ENCODE measurements around the gene GRIK3. TPM values are rescaled to one million over a fixed set of nuclear protein-coding genes. Genes with fewer than 3 reads are reported as not detected.

The GRIK3 gene
- total RNA-seq, 2 donors from 2014 or later, result 0.30 to 0.55 TPM

- H3K27ac ChIP-seq, result no peak overlapping the region
- no peak for DNase-seq (ENCODE audit: low spot score)
- H3K4me3 ChIP-seq, result no peak overlapping the region
- TF ChIP-seq CTCF (IDR thresholded peaks at IDR 0.05), result no peak
- H3K36me3 ChIP-seq, result no peaks in the 10 kb centered on the region
- H3K4me1 ChIP-seq, result peaks cover 0 to 30% of the 10 kb centered on the region in 2 donors
- peaks cover 13 to 42% of the 10 kb centered on the region in 2 donors for H3K27me3 ChIP-seq
- no peaks in the 10 kb centered on the region for H3K9me3 ChIP-seq
These were observed 3.4 kb upstream of the GRIK3 start for GRCh38 chr1:37037690-37038089.

GRCh38 chr1:37036667-37037053 is 2.3 kb upstream of the GRIK3 start:
- DNase-seq (ENCODE audit: low spot score), result no peak
- Histone ChIP-seq H3K9me3 (no peaks in the 10 kb centered on the region), H3K27ac (no peak overlapping the region), H3K36me3 (no peaks in the 10 kb centered on the region), H3K4me3 (no peak overlapping the region), H3K4me1 (peaks cover 0 to 31% of the 10 kb centered on the region in 2 donors), H3K27me3 (peaks cover 23 to 51% of the 10 kb centered on the region in 2 donors)
- TF ChIP-seq CTCF (IDR thresholded peaks at IDR 0.05), result no peak

- Histone ChIP-seq H3K9me3 (no peaks in the 10 kb centered on the region), H3K4me1 (peaks cover 0 to 31% of the 10 kb centered on the region in 2 donors), H3K27ac (no peak overlapping the region), H3K4me3 (no peak overlapping the region), H3K27me3 (peaks cover 23 to 54% of the 10 kb centered on the region in 2 donors), H3K36me3 (no peaks in the 10 kb centered on the region)
- DNase-seq (ENCODE audit: low spot score), result no peak
- TF ChIP-seq CTCF (IDR thresholded peaks at IDR 0.05), result no peak
These were observed 1.7 kb upstream of the GRIK3 start for GRCh38 chr1:37035796-37036666.

- H3K4me1 ChIP-seq, result peaks cover 0 to 31% of the 10 kb centered on the region in 2 donors
- H3K4me3 ChIP-seq, result peak overlapping the region in 1 of 2 donors; percentile 22
- H3K27ac ChIP-seq, result no peak overlapping the region
- no peaks in the 10 kb centered on the region for H3K36me3 ChIP-seq
- DNase-seq (ENCODE audit: low spot score), result no peak
- peaks cover 23 to 54% of the 10 kb centered on the region in 2 donors for H3K27me3 ChIP-seq
- no peaks in the 10 kb centered on the region for H3K9me3 ChIP-seq
- TF ChIP-seq CTCF (IDR thresholded peaks at IDR 0.05), result no peak
These were observed 838 bp upstream of the GRIK3 start for GRCh38 chr1:37035014-37035691.

- peaks cover 0 to 31% of the 10 kb centered on the region in 2 donors for H3K4me1 ChIP-seq
- no peaks in the 10 kb centered on the region for H3K36me3 ChIP-seq
- no peak for TF ChIP-seq CTCF (IDR thresholded peaks at IDR 0.05)
- H3K9me3 ChIP-seq, result no peaks in the 10 kb centered on the region
- H3K27ac ChIP-seq, result no peak overlapping the region
- no peak for DNase-seq (ENCODE audit: low spot score)
- peak overlapping the region in 1 of 2 donors; percentile 25 for H3K4me3 ChIP-seq
- peaks cover 23 to 51% of the 10 kb centered on the region in 2 donors for H3K27me3 ChIP-seq
These were observed 787 bp downstream of the GRIK3 start for GRCh38 chr1:37033355-37034101.
